ENCODE data around the gene ZSCAN20. TPM values are rescaled to one million over a fixed set of nuclear protein-coding genes. Genes with fewer than 3 reads are reported as not detected.

The ZSCAN20 gene
- total RNA-seq, 1 experiment from 2014 or later: 3.9 TPM

DNA sequence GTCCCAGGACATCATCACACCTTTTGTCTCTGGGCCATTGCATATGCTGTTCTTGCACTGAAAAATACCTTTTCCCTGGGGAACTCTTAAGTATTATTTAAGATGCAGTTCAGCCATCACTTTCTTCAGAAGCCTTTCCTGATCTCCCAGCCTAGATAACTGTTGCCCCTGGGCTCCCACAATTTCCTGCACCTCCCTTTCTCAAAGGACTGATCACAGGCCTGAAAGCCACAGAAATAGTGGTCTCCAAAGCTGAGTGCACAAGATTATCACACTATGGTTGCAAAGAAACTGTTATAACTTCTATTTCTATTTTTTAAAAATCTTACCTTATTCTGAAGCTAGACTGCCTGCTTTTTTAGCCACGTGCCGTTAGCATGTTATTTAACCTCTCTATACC is 2.8 kb upstream of the ZSCAN20 start:
- no peak overlapping the region for H2BK12ac ChIP-seq (ENCODE audit: insufficient read length, low read depth, low read length)
- no peak overlapping the region for H2AFZ ChIP-seq (ENCODE audit: low read length)
- DNase-seq: no peak
- no peak overlapping the region for H3K4ac ChIP-seq (ENCODE audit: low read depth, low read length)
- H3K4me1 Mint-ChIP-seq: peaks cover 20 to 26% of the 10 kb centered on the region in 2 experiments
- H3K23me2 ChIP-seq (ENCODE audit: insufficient read length, low read depth, low read length, poor library complexity, severe bottlenecking): peaks cover 6% of the 10 kb centered on the region
- no peaks in the 10 kb centered on the region; a peak in 1 of 7 replicates for H3K36me3 Mint-ChIP-seq (ENCODE audit: insufficient read depth in 1 of 3, low read depth in 3 of 3)
- H3K4me1 ChIP-seq (ENCODE audit: insufficient read depth, low read length): no peaks in the 10 kb centered on the region; the same call in 1 of the 2 replicates
- TF ChIP-seq, protein P1, sequence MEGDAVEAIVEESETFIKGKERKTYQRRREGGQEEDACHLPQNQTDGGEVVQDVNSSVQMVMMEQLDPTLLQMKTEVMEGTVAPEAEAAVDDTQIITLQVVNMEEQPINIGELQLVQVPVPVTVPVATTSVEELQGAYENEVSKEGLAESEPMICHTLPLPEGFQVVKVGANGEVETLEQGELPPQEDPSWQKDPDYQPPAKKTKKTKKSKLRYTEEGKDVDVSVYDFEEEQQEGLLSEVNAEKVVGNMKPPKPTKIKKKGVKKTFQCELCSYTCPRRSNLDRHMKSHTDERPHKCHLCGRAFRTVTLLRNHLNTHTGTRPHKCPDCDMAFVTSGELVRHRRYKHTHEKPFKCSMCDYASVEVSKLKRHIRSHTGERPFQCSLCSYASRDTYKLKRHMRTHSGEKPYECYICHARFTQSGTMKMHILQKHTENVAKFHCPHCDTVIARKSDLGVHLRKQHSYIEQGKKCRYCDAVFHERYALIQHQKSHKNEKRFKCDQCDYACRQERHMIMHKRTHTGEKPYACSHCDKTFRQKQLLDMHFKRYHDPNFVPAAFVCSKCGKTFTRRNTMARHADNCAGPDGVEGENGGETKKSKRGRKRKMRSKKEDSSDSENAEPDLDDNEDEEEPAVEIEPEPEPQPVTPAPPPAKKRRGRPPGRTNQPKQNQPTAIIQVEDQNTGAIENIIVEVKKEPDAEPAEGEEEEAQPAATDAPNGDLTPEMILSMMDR (conservative IDR thresholded peaks at IDR 0.05): no peak
- no peaks in the 10 kb centered on the region for H3K9me3 Mint-ChIP-seq
- H4K91ac ChIP-seq (ENCODE audit: insufficient read length, low read depth, low read length): no peak overlapping the region
- peaks cover 7% of the 10 kb centered on the region for H3K27me3 Mint-ChIP-seq (ENCODE audit: low read depth)
- H3K14ac ChIP-seq (ENCODE audit: insufficient read depth, low read length): no peak overlapping the region
- WGBS (ENCODE audit: extremely low coverage, insufficient read length, low lambda C conversion rate): no CpG with 5 or more reads among the region's 2 CpGs
- H3K4me3 Mint-ChIP-seq: no peak overlapping the region
- no peak overlapping the region for H4K8ac ChIP-seq (replicated peaks; ENCODE audit: insufficient read length, low read depth, low read length)
- no peak overlapping the region for H3K56ac ChIP-seq (ENCODE audit: insufficient read length, low read depth, low read length)
- no peaks in the 10 kb centered on the region for H4K20me1 ChIP-seq (ENCODE audit: control insufficient read depth, insufficient read depth, insufficient read length)
- H2BK120ac ChIP-seq (ENCODE audit: low read depth, low read length, poor library complexity, severe bottlenecking): no peak overlapping the region
- H2BK5ac ChIP-seq (ENCODE audit: insufficient read length, low read length): no peak overlapping the region
- H2BK20ac ChIP-seq (ENCODE audit: low read depth, low read length, poor library complexity, severe bottlenecking): no peak overlapping the region
- no peak overlapping the region for H3K23ac ChIP-seq (ENCODE audit: insufficient read length, low read depth, low read length)
- H3K79me1 ChIP-seq (ENCODE audit: insufficient read depth, low read depth, low read length, poor library complexity, severe bottlenecking): no peaks in the 10 kb centered on the region
- no peaks in the 10 kb centered on the region for H3K9me3 ChIP-seq (ENCODE audit: control insufficient read depth, low read depth, low read length)
- no peak overlapping the region for H3K9ac ChIP-seq (ENCODE audit: extremely low read depth, insufficient read length, low read length)
- H3K27ac ChIP-seq (ENCODE audit: insufficient read length, low read depth, low read length): no peak overlapping the region
- no peak overlapping the region for H3T11ph ChIP-seq (ENCODE audit: low read length)
- H3K27ac Mint-ChIP-seq: no peak overlapping the region
- no peaks in the 10 kb centered on the region for H3K79me2 ChIP-seq (ENCODE audit: insufficient read depth, low read length)
- no peak overlapping the region for H3K4me2 ChIP-seq (ENCODE audit: insufficient read depth, insufficient read length, low read length)
- H3K27me3 ChIP-seq (ENCODE audit: insufficient read depth, low read length): no peaks in the 10 kb centered on the region
- H4K5ac ChIP-seq (ENCODE audit: insufficient read length, low read depth, low read length): no peak overlapping the region
- H2BK15ac ChIP-seq (ENCODE audit: low read depth, low read length): no peak overlapping the region
- no peak overlapping the region for H3K18ac ChIP-seq (ENCODE audit: insufficient read length, low read depth, low read length)
- H2AK5ac ChIP-seq (ENCODE audit: insufficient read length, low read length): no peak overlapping the region
